Left lung (tissue), 10 donors: ENCODE results near the gene EVA1A. TPM values are rescaled to one million over a fixed set of nuclear protein-coding genes. Genes with fewer than 3 reads are reported as not detected.

Experiments used
- ATAC-seq: fragments of 200-7000 bp; cut with Tn5 transposase; one replicate; pipeline ENCODE4 v1.9.1; 2020; ENCODE audit warnings: moderate library complexity
- DNase-seq, 4 donors: peaks; one replicate each; pipeline ENCODE4 v3.0.0-alpha.2; 2013 to 2020
- H3K27ac ChIP-seq, 2 donors: fragments of 200-600 bp; sonication (generic) in 1 of 2; one replicate each; pipeline versions ENCODE4 v1.5.0 to v1.8.0; 2020 to 2021
- H3K27me3 ChIP-seq, 2 donors: fragments of 200-600 bp; sonication (generic) in 1 of 2; one replicate each; pipeline versions ENCODE4 v1.5.0 to v1.8.0; 2020 to 2021
- H3K36me3 ChIP-seq, 2 donors: fragments of 200-600 bp; sonication (generic) in 1 of 2; one replicate each; pipeline versions ENCODE4 v1.5.0 to v1.8.0; 2020 to 2021
- H3K4me1 ChIP-seq, 2 donors: fragments of 200-600 bp; one replicate each; pipeline ENCODE4 v1.8.0; 2021
- H3K4me3 ChIP-seq, 2 donors: fragments of 200-600 bp; sonication (generic) in 1 of 2; one replicate each; pipeline versions ENCODE4 v1.5.0 to v1.8.0; 2020 to 2021; ENCODE audit warnings: mild to moderate bottlenecking in 1 of 2
- H3K9me3 ChIP-seq, 2 donors: fragments of 200-600 bp; sonication (generic) in 1 of 2; one replicate each; pipeline versions ENCODE4 v1.5.0 to v1.8.0; 2020 to 2021
- intact Hi-C, 2 donors: fragments of 100-400 bp; cut with DNase I; formaldehyde crosslinking; loops; one replicate each; pipeline versions ENCODE4 v1.11.2 to v1.14.2; 2022
- polyA plus RNA-seq, 6 donors: library from polyadenylated mRNA; unstranded; fragments of 120-200 nt; gene quantifications; one replicate each; pipeline ENCODE4 v1.2.1, GENCODE V29; 2013; ENCODE audit not compliant: insufficient read length in 6 of 6
- total RNA-seq, 2 donors: library from RNA; stranded (reverse); fragmentation: NEBNext Ultra II Directional; extraction: Animal tissue kit (Norgen Biotek cat#: 25700); gene quantifications; one replicate each; pipeline ENCODE4 v1.2.1, GENCODE V29; 2021
- TF ChIP-seq, protein P1 (sequence below), 2 donors: fragments of 200-600 bp; sonication (generic) in 1 of 2; IDR thresholded peaks; one replicate each; pipeline versions ENCODE4 v1.5.0 to v1.8.0; 2021; ENCODE audit warnings: antibody characterized with exemption in 2 of 2
- donor health status: DM: no; HTN: yes; CAD: no.
- donor health status: DM: no; HTN: no; CAD: no.

The EVA1A gene
- total and polyA plus RNA-seq, 8 donors: 23.2 to 54.7 (median 34.2) TPM

DNA sequence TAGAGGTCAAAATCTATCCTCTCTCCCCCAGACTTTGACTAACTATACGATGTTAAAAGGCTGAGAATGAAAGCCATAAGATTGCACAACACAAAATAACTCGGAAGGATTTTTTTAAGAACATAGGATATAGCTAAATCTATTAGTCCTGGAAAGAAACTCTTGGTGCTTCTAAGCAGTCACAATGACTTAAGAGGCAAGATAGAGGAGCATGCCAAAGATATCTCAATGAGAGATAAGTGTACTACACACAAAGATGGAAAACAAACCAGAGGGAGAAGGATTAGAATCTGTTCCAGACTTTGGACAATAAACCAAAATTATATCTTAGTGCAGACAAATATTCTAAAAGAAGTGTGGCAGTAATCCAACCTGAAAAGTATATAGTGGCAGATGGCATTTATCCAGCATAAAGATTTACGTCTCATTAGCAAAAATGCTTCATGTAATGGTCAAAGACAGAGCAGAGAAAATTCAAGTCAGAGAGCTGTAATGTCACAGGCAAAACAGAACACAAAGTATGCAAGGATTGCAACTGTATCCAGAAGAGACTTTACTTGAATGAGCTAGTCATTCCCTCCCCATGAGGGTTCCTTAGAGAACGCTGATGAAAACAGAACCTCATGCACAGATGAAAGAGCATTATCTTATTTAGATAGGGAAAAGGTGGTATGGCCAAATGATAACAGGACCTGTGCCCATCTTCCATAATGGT is 28.8 kb upstream of the EVA1A start:
- no peaks in the 10 kb centered on the region for H3K9me3 ChIP-seq
- intact Hi-C loops: no loop called here
- no peaks in the 10 kb centered on the region for H3K27me3 ChIP-seq
- no peaks in the 10 kb centered on the region for H3K4me1 ChIP-seq
- no peak overlapping the region for H3K4me3 ChIP-seq
- no peak for DNase-seq
- TF ChIP-seq, protein P1, sequence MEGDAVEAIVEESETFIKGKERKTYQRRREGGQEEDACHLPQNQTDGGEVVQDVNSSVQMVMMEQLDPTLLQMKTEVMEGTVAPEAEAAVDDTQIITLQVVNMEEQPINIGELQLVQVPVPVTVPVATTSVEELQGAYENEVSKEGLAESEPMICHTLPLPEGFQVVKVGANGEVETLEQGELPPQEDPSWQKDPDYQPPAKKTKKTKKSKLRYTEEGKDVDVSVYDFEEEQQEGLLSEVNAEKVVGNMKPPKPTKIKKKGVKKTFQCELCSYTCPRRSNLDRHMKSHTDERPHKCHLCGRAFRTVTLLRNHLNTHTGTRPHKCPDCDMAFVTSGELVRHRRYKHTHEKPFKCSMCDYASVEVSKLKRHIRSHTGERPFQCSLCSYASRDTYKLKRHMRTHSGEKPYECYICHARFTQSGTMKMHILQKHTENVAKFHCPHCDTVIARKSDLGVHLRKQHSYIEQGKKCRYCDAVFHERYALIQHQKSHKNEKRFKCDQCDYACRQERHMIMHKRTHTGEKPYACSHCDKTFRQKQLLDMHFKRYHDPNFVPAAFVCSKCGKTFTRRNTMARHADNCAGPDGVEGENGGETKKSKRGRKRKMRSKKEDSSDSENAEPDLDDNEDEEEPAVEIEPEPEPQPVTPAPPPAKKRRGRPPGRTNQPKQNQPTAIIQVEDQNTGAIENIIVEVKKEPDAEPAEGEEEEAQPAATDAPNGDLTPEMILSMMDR (IDR thresholded peaks at IDR 0.05): no peak
- ATAC-seq: peak; percentile 71
- no peak overlapping the region for H3K27ac ChIP-seq
- no peaks in the 10 kb centered on the region for H3K36me3 ChIP-seq

DNA sequence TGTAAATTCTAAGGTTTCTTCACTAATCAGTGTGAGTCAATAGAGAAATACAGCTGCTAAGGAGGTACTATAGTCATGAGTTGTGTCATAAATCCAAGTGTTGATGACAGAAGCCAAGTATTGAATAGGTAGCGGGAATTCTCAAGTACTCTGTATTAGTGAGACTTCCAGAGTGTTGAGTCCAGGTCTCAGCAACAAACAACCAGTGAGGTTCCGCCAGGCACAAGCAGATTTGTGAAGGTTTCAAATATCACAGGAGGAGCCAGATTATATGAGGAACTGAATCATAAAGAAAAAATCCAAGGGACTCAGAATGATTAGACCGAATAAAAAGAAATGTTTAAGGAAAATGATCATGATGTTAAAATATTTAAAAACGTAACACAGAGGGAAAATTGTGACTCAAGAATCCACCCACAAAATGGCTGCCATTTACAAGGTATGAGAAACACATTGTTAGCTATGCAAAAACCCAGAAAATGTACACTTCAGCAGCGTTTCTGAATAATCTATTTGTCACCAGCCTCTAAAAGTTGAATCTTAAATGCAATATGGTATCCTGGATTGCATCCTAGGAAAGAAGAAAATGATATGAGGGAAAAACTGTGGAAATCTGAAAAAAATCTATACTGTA is 27.3 kb upstream of the EVA1A start:
- peak; percentile 59 for ATAC-seq

DNA sequence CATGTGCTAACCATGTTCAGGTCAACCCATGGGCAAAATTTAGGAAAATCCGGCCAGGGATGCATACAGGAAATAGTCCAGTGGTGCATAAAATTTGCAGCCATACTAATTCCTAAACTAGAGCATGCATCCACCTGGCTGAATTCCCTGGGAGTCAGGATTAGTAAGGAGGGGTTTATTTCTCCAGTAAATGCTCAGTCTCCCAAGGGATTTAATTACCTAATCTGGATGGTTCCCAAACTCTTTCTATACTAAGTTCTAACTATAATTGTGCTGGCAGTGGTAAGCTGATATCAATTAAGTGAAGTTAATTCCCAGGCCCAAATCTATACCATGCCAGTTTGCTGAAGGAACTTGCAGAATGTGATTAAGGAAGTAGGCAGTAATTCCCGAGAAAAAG is 26.2 kb upstream of the EVA1A start:
- no peak overlapping the region for H3K4me3 ChIP-seq
- no peaks in the 10 kb centered on the region for H3K9me3 ChIP-seq
- H3K36me3 ChIP-seq: no peaks in the 10 kb centered on the region
- no peak for ATAC-seq
- intact Hi-C loops: no loop called here
- no peaks in the 10 kb centered on the region for H3K4me1 ChIP-seq
- no peak overlapping the region for H3K27ac ChIP-seq
- H3K27me3 ChIP-seq: no peaks in the 10 kb centered on the region
- TF ChIP-seq, protein P1 (IDR thresholded peaks at IDR 0.05): no peak
- DNase-seq: no peak

More for the DNA sequence above, 27.3 kb upstream of the EVA1A start:
- Histone ChIP-seq H3K4me3 (no peak overlapping the region), H3K4me1 (no peaks in the 10 kb centered on the region), H3K9me3 (no peaks in the 10 kb centered on the region), H3K27me3 (no peaks in the 10 kb centered on the region), H3K27ac (no peak overlapping the region), H3K36me3 (no peaks in the 10 kb centered on the region)
- TF ChIP-seq, protein P1 (IDR thresholded peaks at IDR 0.05): no peak
- DNase-seq: no peak
- intact Hi-C loops: no loop called here

DNA sequence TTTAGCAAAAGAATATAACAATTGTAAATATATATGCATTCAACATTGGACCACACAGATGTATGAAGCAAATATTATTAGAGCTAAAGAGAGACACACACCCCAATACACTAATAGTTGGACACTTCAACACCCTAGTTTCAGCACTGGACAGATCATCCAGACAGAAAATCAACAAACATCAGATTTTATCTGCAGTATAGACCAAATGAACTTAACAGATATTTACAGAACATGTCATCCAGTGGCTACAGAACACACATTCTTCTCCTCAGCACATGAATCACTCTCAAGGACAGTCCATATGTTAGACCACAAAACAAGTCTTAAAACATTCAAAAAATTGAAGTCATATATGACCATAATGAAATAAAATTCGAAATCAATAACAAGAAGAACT is 22.1 kb upstream of the EVA1A start:
- H3K4me1 ChIP-seq: no peaks in the 10 kb centered on the region
- DNase-seq (no peak), ATAC-seq (no peak)
- no peak overlapping the region for H3K27ac ChIP-seq
- H3K36me3 ChIP-seq: no peaks in the 10 kb centered on the region
- H3K9me3 ChIP-seq: no peaks in the 10 kb centered on the region
- intact Hi-C loops: no loop called here
- H3K4me3 ChIP-seq: no peak overlapping the region
- no peaks in the 10 kb centered on the region for H3K27me3 ChIP-seq
- TF ChIP-seq, protein P1 (IDR thresholded peaks at IDR 0.05): no peak

DNA sequence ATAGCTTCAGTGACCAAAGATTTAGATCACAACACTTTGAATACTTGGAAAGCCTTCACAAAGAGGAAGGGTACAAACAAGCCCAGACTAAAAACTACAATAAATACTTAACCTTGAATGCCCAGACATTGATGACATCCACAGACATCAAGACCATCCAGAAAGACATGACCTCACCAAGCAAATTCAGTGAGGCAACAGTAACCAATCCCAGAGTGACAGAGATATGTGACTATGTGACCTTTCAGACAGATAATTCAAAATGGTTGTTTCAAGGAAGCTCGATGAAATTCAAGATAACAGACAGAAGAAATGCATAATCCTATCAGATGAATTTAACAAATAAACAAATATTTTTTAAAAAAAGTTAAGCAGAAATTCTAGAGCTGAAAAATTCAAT is 19.9 kb upstream of the EVA1A start:
- ATAC-seq: no peak
- Histone ChIP-seq H3K36me3 (no peaks in the 10 kb centered on the region), H3K4me3 (no peak overlapping the region), H3K4me1 (no peaks in the 10 kb centered on the region), H3K9me3 (no peaks in the 10 kb centered on the region), H3K27me3 (no peaks in the 10 kb centered on the region), H3K27ac (no peak overlapping the region)
- TF ChIP-seq, protein P1 (IDR thresholded peaks at IDR 0.05): no peak
- no peak for DNase-seq
- intact Hi-C loops: no loop called here
